ENCODE results near the gene LIN9.

- TF ChIP-seq, protein P1, sequence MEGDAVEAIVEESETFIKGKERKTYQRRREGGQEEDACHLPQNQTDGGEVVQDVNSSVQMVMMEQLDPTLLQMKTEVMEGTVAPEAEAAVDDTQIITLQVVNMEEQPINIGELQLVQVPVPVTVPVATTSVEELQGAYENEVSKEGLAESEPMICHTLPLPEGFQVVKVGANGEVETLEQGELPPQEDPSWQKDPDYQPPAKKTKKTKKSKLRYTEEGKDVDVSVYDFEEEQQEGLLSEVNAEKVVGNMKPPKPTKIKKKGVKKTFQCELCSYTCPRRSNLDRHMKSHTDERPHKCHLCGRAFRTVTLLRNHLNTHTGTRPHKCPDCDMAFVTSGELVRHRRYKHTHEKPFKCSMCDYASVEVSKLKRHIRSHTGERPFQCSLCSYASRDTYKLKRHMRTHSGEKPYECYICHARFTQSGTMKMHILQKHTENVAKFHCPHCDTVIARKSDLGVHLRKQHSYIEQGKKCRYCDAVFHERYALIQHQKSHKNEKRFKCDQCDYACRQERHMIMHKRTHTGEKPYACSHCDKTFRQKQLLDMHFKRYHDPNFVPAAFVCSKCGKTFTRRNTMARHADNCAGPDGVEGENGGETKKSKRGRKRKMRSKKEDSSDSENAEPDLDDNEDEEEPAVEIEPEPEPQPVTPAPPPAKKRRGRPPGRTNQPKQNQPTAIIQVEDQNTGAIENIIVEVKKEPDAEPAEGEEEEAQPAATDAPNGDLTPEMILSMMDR (IDR thresholded peaks at IDR 0.05; ENCODE audit: insufficient read depth, low read length, poor library complexity, severe bottlenecking) = no peak
- no peak for TF ChIP-seq EZH2phosphoT487 (conservative IDR thresholded peaks at IDR 0.05; ENCODE audit: low read length)
These were observed 12.1 kb downstream of the LIN9 start for GRCh38 chr1:226296911-226297310.

All from SU-DHL-6 (cell line).